GM19438 (cell line): Measurements from ENCODE around the gene LRRC10B.

Experiments used
- ATAC-seq: cut with Tn5 transposase; IDR thresholded peaks from one replicate; pipeline ENCODE4 v1.9.1; 2021; ENCODE audit warnings: low read depth; ENCODE audit not compliant: unreplicated experiment

Gene LRRC10B

GRCh38 chr11:61528114-61528513 lies 19.6 kb downstream of the LRRC10B start:
- ATAC-seq: no peak

DNA sequence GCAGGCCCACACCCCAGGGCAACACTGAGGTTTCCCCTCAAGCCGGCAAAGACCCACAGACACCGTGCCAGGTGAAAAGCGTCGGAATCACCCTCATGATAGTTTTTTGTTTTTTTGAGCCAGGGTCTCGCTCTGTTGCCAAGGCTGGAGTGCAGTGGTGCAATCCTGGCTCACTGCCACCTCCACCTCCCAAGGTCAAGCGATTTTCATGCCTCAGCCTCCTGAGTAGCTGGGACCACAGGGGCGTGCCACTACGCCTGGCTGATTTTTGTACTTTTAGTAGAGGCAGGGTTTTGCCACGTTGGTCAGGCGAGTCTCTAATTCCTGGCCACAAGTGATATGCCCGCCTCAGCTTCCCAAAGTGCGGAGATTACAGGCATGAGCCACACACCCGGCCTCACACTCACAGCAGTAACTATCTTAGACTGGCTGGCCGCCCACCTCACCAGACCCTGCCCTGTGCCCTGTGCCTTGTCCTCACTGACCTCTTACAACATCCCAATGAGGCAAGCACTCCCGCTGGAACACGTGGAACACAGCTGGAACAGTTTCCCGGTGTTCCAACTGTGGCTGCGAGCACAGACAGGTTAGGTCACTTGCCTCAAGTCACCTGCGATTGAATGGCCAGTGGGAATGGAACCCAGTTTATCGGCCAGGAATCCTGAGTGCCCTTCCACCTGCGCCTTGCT lies 21.1 kb downstream of the LRRC10B start:
- ATAC-seq: no peak

- ATAC-seq: no peak
Measured at GRCh38 chr11:61531044-61531443, 22.5 kb downstream of the LRRC10B start.

DNA sequence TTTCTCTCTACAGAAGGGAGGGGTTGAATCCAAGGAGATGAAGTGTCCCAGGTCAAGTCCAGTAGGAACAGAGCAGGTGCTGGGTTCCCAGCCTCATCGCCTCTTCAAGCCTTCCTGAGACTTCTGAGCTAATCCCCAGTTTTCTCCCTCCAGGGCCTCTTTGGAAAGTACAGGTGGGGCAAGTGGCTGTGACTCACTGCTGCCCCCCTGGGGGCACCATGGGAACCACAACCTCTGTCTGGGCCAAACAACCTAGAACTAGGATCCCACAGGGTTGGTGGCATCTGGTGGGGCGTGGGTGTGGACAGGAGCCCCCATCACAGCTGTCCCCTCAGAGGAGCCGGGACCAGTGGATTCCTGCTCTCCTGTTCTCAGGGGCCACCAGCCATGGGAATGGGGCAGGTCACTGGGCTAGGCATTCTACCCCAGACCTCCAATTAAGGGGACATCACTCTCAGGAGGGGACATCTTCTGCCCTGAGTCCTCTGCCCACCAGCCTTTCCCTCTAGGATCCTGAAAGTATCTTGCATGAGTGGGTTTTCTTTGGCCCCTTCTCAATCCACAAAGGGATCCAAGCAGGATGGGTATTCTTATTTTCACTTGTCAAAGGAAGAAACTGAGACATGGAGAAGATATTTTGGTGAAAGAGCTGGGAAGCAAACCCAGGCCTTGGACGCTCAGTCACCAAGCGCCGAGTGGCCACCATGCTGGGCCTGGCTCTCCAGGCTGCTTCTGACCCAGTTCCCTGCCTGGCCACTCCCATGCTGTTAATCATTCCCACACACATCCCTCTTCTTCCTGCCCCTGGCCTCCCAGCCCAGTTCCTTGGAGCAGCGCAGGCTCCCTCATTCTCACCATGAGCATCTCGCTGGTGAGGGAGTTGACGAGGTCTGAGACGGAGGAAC lies 23.8 kb downstream of the LRRC10B start:
- no peak for ATAC-seq

GRCh38 chr11:61533039-61533375 lies 24.5 kb downstream of the LRRC10B start:
- ATAC-seq: no peak

GRCh38 chr11:61533401-61533800 lies 24.9 kb downstream of the LRRC10B start:
- ATAC-seq: no peak

GRCh38 chr11:61534025-61534932 lies 25.7 kb downstream of the LRRC10B start:
- ATAC-seq: no peak

GRCh38 chr11:61534933-61535839 lies 26.6 kb downstream of the LRRC10B start:
- no peak for ATAC-seq

DNA sequence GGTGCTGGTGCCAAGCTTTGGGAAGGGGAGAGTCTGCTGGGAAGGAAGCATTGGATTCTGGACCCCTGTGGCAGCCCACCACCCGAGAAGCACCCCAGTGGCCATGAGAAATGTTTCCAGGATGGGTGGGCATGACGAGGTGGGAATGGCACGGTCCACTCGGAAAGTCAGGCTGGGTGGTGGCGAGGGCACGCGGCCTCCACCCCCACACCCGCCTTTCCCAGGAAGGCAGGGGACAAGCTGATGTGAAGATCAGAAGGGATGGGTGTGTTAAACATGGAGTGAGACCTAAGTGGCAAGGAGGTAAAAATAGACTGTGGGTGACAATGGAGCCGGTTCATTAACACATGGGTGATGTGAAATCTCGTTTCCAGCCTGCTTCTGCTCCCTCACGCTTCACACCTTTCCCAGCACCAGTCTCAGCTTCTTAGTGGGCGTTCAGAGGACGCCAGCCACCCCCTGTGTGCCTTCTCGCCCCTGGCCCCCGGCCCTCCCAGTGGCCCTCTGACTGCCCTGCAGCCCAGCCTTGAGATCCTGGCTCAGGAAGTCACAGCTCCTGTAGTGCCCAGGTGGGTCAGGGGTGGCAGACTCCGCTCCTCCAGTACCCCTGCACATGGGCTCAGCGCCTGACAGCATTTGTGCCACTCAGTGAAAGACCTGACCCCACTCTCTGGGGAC lies 27.6 kb downstream of the LRRC10B start:
- ATAC-seq: no peak

DNA sequence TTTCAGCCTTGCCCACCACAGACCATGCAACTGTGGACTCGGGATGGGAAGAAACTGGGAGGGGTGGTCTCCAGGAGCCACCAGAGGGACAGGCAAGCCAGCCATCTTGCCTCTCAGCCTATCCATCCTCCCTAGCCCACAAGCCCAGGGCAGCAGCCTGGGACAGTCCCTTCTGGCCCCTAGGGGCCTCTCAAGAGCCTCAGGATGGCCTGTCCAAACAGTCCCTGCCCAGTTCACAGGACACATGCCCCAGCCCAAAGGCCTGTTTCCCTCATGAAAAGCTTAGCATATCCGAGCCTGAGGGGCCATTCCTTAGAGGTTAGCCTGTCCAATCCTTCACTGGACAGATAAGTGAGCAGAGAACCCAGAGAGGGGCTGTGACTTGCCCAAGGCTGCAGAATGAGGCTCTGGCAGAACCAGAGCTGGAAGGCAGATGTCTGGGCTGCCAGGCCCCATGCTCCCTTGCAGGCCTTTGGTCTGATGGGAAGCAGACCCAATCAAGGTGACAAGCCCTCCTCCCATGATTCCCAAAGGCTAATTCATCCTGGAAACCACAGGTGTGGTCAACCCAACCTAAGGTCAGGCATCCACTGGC lies 28.2 kb downstream of the LRRC10B start:
- no peak for ATAC-seq

- no peak for ATAC-seq
Measured at GRCh38 chr11:61537326-61537725, 28.8 kb downstream of the LRRC10B start.

- ATAC-seq: no peak
Measured at GRCh38 chr11:61538636-61538961, 30.1 kb downstream of the LRRC10B start.

- ATAC-seq: no peak
Measured at GRCh38 chr11:61539006-61539405, 30.5 kb downstream of the LRRC10B start.

- no peak for ATAC-seq
Measured at GRCh38 chr11:61539831-61540357, 31.3 kb downstream of the LRRC10B start.

DNA sequence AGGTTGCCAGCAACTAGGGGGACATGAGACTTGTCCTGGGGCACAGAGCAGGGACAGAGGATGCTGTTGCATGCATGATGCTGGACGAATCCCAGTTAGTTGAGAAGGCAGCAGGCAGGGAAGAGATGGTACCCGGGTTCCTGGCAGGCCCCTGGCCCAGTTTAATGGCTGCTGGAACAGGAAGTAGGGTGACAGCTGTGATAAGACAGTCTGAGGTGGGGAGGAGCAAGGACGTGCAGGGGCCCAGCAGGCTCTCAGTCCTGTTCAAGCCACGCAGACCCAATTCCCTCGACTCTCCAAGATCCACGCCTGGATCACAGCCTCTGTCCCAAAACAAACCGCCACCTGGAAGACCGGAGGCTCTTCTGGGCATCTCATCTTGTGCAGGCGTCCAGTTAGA lies 32.0 kb downstream of the LRRC10B start:
- no peak for ATAC-seq

GRCh38 chr11:61541598-61541997 lies 33.0 kb downstream of the LRRC10B start:
- no peak for ATAC-seq

GRCh38 chr11:61542024-61542461 lies 33.5 kb downstream of the LRRC10B start:
- no peak for ATAC-seq

GRCh38 chr11:61542705-61543104 lies 34.2 kb downstream of the LRRC10B start:
- ATAC-seq: no peak
